GM12872 (cell line): ENCODE measurements around the gene AKAP8L.

Experiments
- CTCF ChIP-seq: IDR thresholded peaks from 3 replicates; pipeline ENCODE4 v1.5.1; 2011; ENCODE audit warnings: low read depth, mild to moderate bottlenecking, low read length, moderate library complexity; ENCODE audit not compliant: insufficient read depth

Gene AKAP8L

GRCh38 chr19:15418579-15419412 is at the start of gene AKAP8L:
AKAP8L (minus strand) TSS chr19:15418988; CDS start chr19:15418923, 65 bp downstream.
- peak; percentile 86 for TF ChIP-seq CTCF

GRCh38 chr19:15467734-15468214 is 49.0 kb upstream of the AKAP8L start:
- TF ChIP-seq CTCF: no peak

GRCh38 chr19:15466851-15467733 is 48.3 kb upstream of the AKAP8L start:
- no peak for TF ChIP-seq CTCF

- TF ChIP-seq CTCF: no peak
Measured at GRCh38 chr19:15464394-15465385, 45.9 kb upstream of the AKAP8L start, which contains the start of gene RASAL3. RASAL3 (minus strand) TSS chr19:15464544; CDS start chr19:15464358, 186 bp downstream.

GRCh38 chr19:15463861-15464371 is 45.1 kb upstream of the AKAP8L start:
- peak; percentile 16; the same call in 1 of the 3 replicates for TF ChIP-seq CTCF

GRCh38 chr19:15461694-15462093 is 42.9 kb upstream of the AKAP8L start:
- no peak for TF ChIP-seq CTCF
